ENCODE data around the gene LIPC.

GRCh38 chr15:58490888-58491473 lies 59.2 kb downstream of the LIPC start:
- TF ChIP-seq, protein P1, sequence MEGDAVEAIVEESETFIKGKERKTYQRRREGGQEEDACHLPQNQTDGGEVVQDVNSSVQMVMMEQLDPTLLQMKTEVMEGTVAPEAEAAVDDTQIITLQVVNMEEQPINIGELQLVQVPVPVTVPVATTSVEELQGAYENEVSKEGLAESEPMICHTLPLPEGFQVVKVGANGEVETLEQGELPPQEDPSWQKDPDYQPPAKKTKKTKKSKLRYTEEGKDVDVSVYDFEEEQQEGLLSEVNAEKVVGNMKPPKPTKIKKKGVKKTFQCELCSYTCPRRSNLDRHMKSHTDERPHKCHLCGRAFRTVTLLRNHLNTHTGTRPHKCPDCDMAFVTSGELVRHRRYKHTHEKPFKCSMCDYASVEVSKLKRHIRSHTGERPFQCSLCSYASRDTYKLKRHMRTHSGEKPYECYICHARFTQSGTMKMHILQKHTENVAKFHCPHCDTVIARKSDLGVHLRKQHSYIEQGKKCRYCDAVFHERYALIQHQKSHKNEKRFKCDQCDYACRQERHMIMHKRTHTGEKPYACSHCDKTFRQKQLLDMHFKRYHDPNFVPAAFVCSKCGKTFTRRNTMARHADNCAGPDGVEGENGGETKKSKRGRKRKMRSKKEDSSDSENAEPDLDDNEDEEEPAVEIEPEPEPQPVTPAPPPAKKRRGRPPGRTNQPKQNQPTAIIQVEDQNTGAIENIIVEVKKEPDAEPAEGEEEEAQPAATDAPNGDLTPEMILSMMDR (IDR thresholded peaks at IDR 0.05) = no peak
- no peak for TF ChIP-seq POLR2A (IDR thresholded peaks at IDR 0.05)

Data from testis (tissue), 2 donors.